Gastroesophageal sphincter (tissue), 4 donors: ENCODE results near the gene GTF2B. TPM values are rescaled to one million over a fixed set of nuclear protein-coding genes. Genes with fewer than 3 reads are reported as not detected.
"Not testable (repeated sequence)": the region's sequence is repeated elsewhere in the genome, so short reads cannot be mapped to it uniquely, and the experiment has no call there.

ENCODE experiments used
- ATAC-seq: fragments of 150-250 bp; one replicate; pipeline ENCODE4 v1.9.1; 2016; ENCODE audit warnings: mild to moderate bottlenecking, moderate library complexity
- H3K27ac ChIP-seq, 4 donors: fragments of 200-600 bp; sonication (generic) in 3 of 4; 1 replicate in 3 of 4; 2 replicates in 1 of 4; pipeline ENCODE4 v1.5.1; 2016 to 2019
- H3K27me3 ChIP-seq: fragments of 200-600 bp; sonication (generic); one replicate; pipeline ENCODE4 v1.5.1; 2019
- H3K36me3 ChIP-seq, 2 donors: fragments of 200-600 bp; sonication (generic); one replicate each; pipeline ENCODE4 v1.5.1; 2019; ENCODE audit warnings: control low read depth in 1 of 2
- H3K4me1 ChIP-seq, 3 donors: fragments of 200-600 bp; sonication (generic); 1 replicate in 2 of 3; 2 replicates in 1 of 3; pipeline ENCODE4 v1.5.1; 2016 to 2019; ENCODE audit warnings: control low read depth in 2 of 3
- H3K4me3 ChIP-seq, 2 donors: fragments of 200-600 bp; sonication (generic); one replicate each; pipeline ENCODE4 v1.5.1; 2019; ENCODE audit warnings: mild to moderate bottlenecking in 1 of 2, moderate library complexity in 1 of 2
- H3K9me3 ChIP-seq, 3 donors: fragments of 200-600 bp; sonication (generic); one replicate each; pipeline ENCODE4 v1.5.1; 2017 to 2019; ENCODE audit warnings: control low read depth in 2 of 3
- CTCF ChIP-seq, 4 experiments: fragments of 200-600 bp in 2 of 4; fragments of 450-650 bp in 2 of 4; sonication (generic) in 1 of 4; IDR thresholded peaks; one replicate each; pipeline ENCODE4 v1.5.1; 2017 to 2019; ENCODE audit warnings: antibody characterized with exemption in 4 of 4, mild to moderate bottlenecking in 2 of 4, moderate library complexity in 2 of 4
- EP300 ChIP-seq: sonication (generic); formaldehyde crosslinking; IDR thresholded peaks from one replicate; pipeline ENCODE4 v1.6.1; 2017; ENCODE audit warnings: antibody characterized with exemption, mild to moderate bottlenecking
- POLR2A ChIP-seq, 2 donors: fragments of 450-650 bp; IDR thresholded peaks; one replicate each; pipeline ENCODE4 v1.6.1; 2017; ENCODE audit warnings: antibody characterized with exemption in 2 of 2, mild to moderate bottlenecking in 2 of 2, moderate library complexity in 1 of 2
- POLR2AphosphoS5 ChIP-seq: sonication (generic); formaldehyde crosslinking; IDR thresholded peaks from one replicate; pipeline ENCODE4 v1.6.1; 2017; ENCODE audit warnings: antibody characterized with exemption
- WGBS, 2 donors: methylation state at CpG; one replicate each; pipeline ENCODE4 v1.1.5; 2018; ENCODE audit warnings: low coverage in 1 of 2; 5-methylcytosine and 5-hydroxymethylcytosine counted together
- total RNA-seq, 4 donors: library from RNA; depleted of rRNA; stranded (reverse); fragments of >200 nt; gene quantifications; one replicate each; pipeline ENCODE4 v1.1.0, GENCODE V29; 2016

The GTF2B gene
- total RNA-seq, 4 donors from 2014 or later, result 27.0 to 42.6 (median 33.2) TPM

GRCh38 chr1:88877382-88877825, 14.0 kb downstream of the GTF2B start:
- peaks cover 0 to 27% of the 10 kb centered on the region in 2 donors for H3K36me3 ChIP-seq
- no peaks in the 10 kb centered on the region for H3K9me3 ChIP-seq
- H3K27me3 ChIP-seq, result no peaks in the 10 kb centered on the region
- H3K4me3 ChIP-seq, result no peak overlapping the region
- TF ChIP-seq CTCF (IDR thresholded peaks at IDR 0.05) (peak; percentile 41 to 58 (median 46)), POLR2AphosphoS5 (no peak)
- peaks cover 5 to 58% (median 21%) of the 10 kb centered on the region in 3 donors for H3K4me1 ChIP-seq
- no peak for ATAC-seq
- 0 to 30% methylated on average over 1 to 6 of the region's 6 CpGs for WGBS, 2 donors
- peak overlapping the region in 3 of 4 donors; percentile 48 to 52 (median 49) for H3K27ac ChIP-seq

DNA sequence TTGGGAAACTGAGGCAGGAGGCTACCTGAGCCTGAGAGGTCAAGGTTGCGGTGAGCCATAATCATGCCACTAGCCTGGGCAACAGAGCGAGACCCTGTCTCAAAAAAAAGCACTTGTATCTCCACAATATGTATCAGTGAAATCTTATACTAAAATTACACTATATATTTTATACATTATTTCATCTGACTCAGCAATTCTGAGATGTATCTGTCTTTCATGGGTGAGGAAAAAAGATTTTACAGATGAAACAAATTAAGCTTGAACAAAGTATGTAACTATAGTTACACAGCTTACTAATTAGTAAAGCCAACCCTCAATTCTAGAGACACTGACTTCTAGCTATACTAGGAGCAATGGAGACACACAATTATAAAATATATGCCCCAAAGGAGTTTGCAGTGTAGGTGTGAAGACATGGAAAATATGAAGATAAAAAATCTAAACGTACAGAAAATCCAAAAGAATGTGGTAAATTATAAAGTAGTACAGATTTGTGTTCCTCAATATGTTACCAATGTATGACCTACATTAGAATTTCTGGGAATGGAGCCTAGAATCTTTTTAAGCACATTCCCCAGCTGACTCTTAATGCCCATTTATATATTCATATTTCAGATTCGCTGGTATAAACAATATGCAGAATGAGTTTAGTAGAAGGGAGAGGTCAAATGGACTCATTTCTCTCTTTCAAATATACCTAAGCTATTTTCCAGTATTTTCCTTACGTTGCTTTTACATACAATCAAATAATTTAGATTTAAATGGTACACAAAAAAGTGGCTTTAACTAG, 14.6 kb downstream of the GTF2B start:
- peaks cover 5 to 57% (median 21%) of the 10 kb centered on the region in 3 donors for H3K4me1 ChIP-seq
- no peak for ATAC-seq
- WGBS, 2 donors, result 54 to 61% methylated on average over 5 of the region's 5 CpGs
- TF ChIP-seq POLR2AphosphoS5 (peak; percentile 43), POLR2A (IDR thresholded peaks at IDR 0.05) (no peak)
- peak overlapping the region in 2 of 4 donors; percentile 48 to 49 for H3K27ac ChIP-seq
- no peaks in the 10 kb centered on the region for H3K27me3 ChIP-seq
- peaks cover 0 to 21% of the 10 kb centered on the region in 2 donors for H3K36me3 ChIP-seq
- H3K4me3 ChIP-seq, result no peak overlapping the region
- no peaks in the 10 kb centered on the region for H3K9me3 ChIP-seq

DNA sequence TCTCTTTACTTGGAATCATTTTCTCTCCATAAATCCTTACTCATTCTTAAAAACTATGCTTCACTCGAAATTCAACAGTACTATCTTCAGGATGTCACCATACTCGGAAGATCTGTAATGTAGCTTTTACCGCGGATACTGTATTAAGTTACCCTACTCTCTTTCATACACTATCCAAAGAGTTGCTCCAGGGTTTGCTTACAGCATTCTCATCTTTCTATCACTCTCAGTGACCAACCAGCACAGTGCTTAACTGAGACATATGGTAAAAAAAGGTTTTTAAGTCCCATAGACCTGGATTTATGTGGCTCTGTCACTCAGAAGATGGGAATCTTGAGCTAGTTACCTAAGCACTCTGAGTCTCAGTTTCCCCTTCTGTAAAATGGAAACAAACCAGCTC, 15.8 kb downstream of the GTF2B start:
- TF ChIP-seq CTCF (IDR thresholded peaks at IDR 0.05), result no peak
- no peak for TF ChIP-seq POLR2A (IDR thresholded peaks at IDR 0.05)
- TF ChIP-seq EP300, result no peak
- no peak for TF ChIP-seq POLR2AphosphoS5
- peaks cover 5 to 57% (median 21%) of the 10 kb centered on the region in 3 donors for H3K4me1 ChIP-seq

GRCh38 chr1:88873737-88874349, 17.5 kb downstream of the GTF2B start:
- Histone ChIP-seq H3K4me3 (no peak overlapping the region), H3K27me3 (no peaks in the 10 kb centered on the region), H3K4me1 (peaks cover 5 to 54% (median 21%) of the 10 kb centered on the region in 3 donors), H3K9me3 (no peaks in the 10 kb centered on the region), H3K36me3 (no peaks in the 10 kb centered on the region), H3K27ac (no peak overlapping the region)
- 66 to 75% methylated on average over 5 of the region's 5 CpGs for WGBS, 2 donors
- no peak for TF ChIP-seq POLR2A (IDR thresholded peaks at IDR 0.05)
- no peak for TF ChIP-seq EP300
- no peak for TF ChIP-seq POLR2AphosphoS5
- no peak for TF ChIP-seq CTCF (IDR thresholded peaks at IDR 0.05)
- no peak for ATAC-seq

More for the DNA sequence above, 15.8 kb downstream of the GTF2B start:
- H3K9me3 ChIP-seq, result no peaks in the 10 kb centered on the region
- peaks cover 0 to 9% of the 10 kb centered on the region in 2 donors for H3K36me3 ChIP-seq
- H3K27me3 ChIP-seq, result no peaks in the 10 kb centered on the region
- no peak overlapping the region for H3K4me3 ChIP-seq
- no peak for ATAC-seq
- peak overlapping the region in 1 of 4 donors; percentile 4 for H3K27ac ChIP-seq
- 80 to 86% methylated on average over 4 of the region's 4 CpGs for WGBS, 2 donors

DNA sequence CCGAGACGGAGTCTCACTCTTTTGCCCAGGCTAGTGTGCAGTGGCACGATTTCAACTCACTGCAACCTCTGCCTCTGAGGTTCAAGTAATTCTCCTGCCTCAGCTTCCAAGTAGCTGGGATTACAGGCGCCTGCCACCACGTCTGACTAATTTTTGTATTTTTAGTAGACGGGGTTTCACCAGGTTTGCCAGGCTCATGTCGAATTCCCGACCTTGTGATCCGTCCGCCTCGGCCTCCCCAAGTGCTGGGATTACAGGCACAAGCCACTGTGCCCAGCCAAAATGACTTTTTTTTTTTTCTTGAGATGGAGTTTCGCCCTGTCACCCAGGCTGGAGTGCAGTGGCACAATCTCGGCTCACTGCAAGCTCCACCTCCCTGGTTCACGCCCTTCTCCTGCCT, 21.7 kb downstream of the GTF2B start:
- not testable (repeated sequence) for ATAC-seq, H3K4me3 ChIP-seq, H3K27me3 ChIP-seq, H3K9me3 ChIP-seq, H3K36me3 ChIP-seq, H3K27ac ChIP-seq
- WGBS, 2 donors, result 85 to 96% methylated on average over 4 to 9 of the region's 14 CpGs
- H3K4me1 ChIP-seq, result peaks cover 0 to 47% (median 0%) of the 10 kb centered on the region in 3 donors
